Trophoblast cell (in vitro differentiated cells and primary cell): ENCODE results near the gene OR6J1.
A peak's percentile ranks its signal among the peaks of the same experiment; 100 is the strongest.

Experiments
- DNase-seq, 2 donors: peaks; one replicate each; pipeline ENCODE4 v3.0.0-alpha.2; 2016
- H2AFZ ChIP-seq: 2 replicates; pipeline ENCODE4 v1.6.1; 2013; ENCODE audit warnings: low read length, moderate library complexity, mild to moderate bottlenecking; ENCODE audit not compliant: insufficient read depth, poor library complexity
- H2AK5ac ChIP-seq: 2 replicates; pipeline ENCODE4 v1.6.1; 2013; ENCODE audit warnings: mild to moderate bottlenecking, low read length
- H2BK120ac ChIP-seq: 2 replicates; pipeline ENCODE4 v1.6.1; 2013; ENCODE audit warnings: low read length, mild to moderate bottlenecking, moderate library complexity; ENCODE audit not compliant: insufficient read depth, poor library complexity
- H2BK12ac ChIP-seq: 2 replicates; pipeline ENCODE4 v1.6.1; 2013; ENCODE audit warnings: mild to moderate bottlenecking, low read length, moderate library complexity
- H2BK5ac ChIP-seq: 2 replicates; pipeline ENCODE4 v1.6.1; 2013; ENCODE audit warnings: low read length, low read depth, moderate library complexity, mild to moderate bottlenecking; ENCODE audit not compliant: poor library complexity
- H3K14ac ChIP-seq: 2 replicates; pipeline ENCODE4 v1.6.1; 2013; ENCODE audit warnings: mild to moderate bottlenecking, low read length
- H3K18ac ChIP-seq: 2 replicates; pipeline ENCODE4 v1.6.1; 2013; ENCODE audit warnings: mild to moderate bottlenecking, low read length
- H3K23ac ChIP-seq: 2 replicates; pipeline ENCODE4 v1.6.1; 2013; ENCODE audit warnings: low read length
- H3K27ac ChIP-seq: 2 replicates; pipeline ENCODE4 v1.5.1; 2013; ENCODE audit warnings: low read depth, mild to moderate bottlenecking, inconsistent platforms, low read length, moderate library complexity
- H3K27me3 ChIP-seq: 2 replicates; pipeline ENCODE4 v1.6.1; 2013; ENCODE audit warnings: inconsistent platforms, mild to moderate bottlenecking, low read length, moderate library complexity; ENCODE audit not compliant: insufficient read depth
- H3K36me3 ChIP-seq, 2 experiments: 1 replicate in 1 of 2; 2 replicates in 1 of 2; pipeline ENCODE4 v1.6.1; 2013; ENCODE audit warnings: low read length in 2 of 2, mild to moderate bottlenecking in 2 of 2, moderate library complexity in 1 of 2; ENCODE audit not compliant: insufficient read depth in 2 of 2, control insufficient read depth in 1 of 2
- H3K4ac ChIP-seq: 2 replicates; pipeline ENCODE4 v1.6.1; 2013; ENCODE audit warnings: low read depth, mild to moderate bottlenecking, low read length, moderate library complexity
- H3K4me1 ChIP-seq, 2 experiments: 1 replicate in 1 of 2; 2 replicates in 1 of 2; pipeline ENCODE4 v1.6.1; 2013; ENCODE audit warnings: low read length in 2 of 2, mild to moderate bottlenecking in 2 of 2, moderate library complexity in 1 of 2; ENCODE audit not compliant: insufficient read depth in 2 of 2, control insufficient read depth in 1 of 2
- H3K4me2 ChIP-seq: 2 replicates; pipeline ENCODE4 v1.6.1; 2013; ENCODE audit warnings: inconsistent platforms, mild to moderate bottlenecking, low read length, moderate library complexity
- H3K4me3 ChIP-seq: 2 replicates; pipeline ENCODE4 v1.5.1; 2013; ENCODE audit warnings: mild to moderate bottlenecking, low read depth, low read length, inconsistent platforms
- H3K79me1 ChIP-seq: one replicate; pipeline ENCODE4 v1.6.1; 2013; ENCODE audit warnings: low read length
- H3K79me2 ChIP-seq: 2 replicates; pipeline ENCODE4 v1.6.1; 2013; ENCODE audit warnings: low read length, mild to moderate bottlenecking; ENCODE audit not compliant: control insufficient read depth, insufficient read depth, poor library complexity
- H3K9ac ChIP-seq: 2 replicates; pipeline ENCODE4 v1.6.1; 2013; ENCODE audit warnings: mild to moderate bottlenecking, low read length
- H3K9me3 ChIP-seq: 2 replicates; pipeline ENCODE4 v1.6.1; 2013; ENCODE audit warnings: low read depth, mild to moderate bottlenecking, control low read depth, inconsistent platforms, low read length; ENCODE audit not compliant: insufficient read depth
- H4K12ac ChIP-seq: 2 replicates; pipeline ENCODE4 v1.6.1; 2013; ENCODE audit warnings: low read depth, mild to moderate bottlenecking, low read length, moderate library complexity
- H4K8ac ChIP-seq: 2 replicates; pipeline ENCODE4 v1.6.1; 2013; ENCODE audit warnings: low read depth, mild to moderate bottlenecking, low read length, moderate library complexity
- H4K91ac ChIP-seq: one replicate; pipeline ENCODE4 v1.6.1; 2013; ENCODE audit warnings: low read depth, mild to moderate bottlenecking, low read length, moderate library complexity
- WGBS: extraction: QIAGEN DNeasy Blood & Tissue Kit; methylation state at CpG from one replicate; pipeline ENCODE4 v1.1.7; 2013; ENCODE audit warnings: missing lambda C conversion rate; ENCODE audit not compliant: insufficient read length, insufficient coverage; ENCODE audit errors: extremely low coverage; 5-methylcytosine and 5-hydroxymethylcytosine counted together

OR6J1 gene

GRCh38 chr14:22597771-22598098 lies 46.4 kb downstream of the OR6J1 start:
- Histone ChIP-seq H2BK120ac (no peak overlapping the region), H4K91ac (peak overlapping the region; percentile 13), H2AK5ac (no peak overlapping the region), H3K79me2 (peaks cover 5% of the 10 kb centered on the region), H3K79me1 (peaks cover 12% of the 10 kb centered on the region), H3K18ac (peak overlapping the region; percentile 4), H3K23ac (no peak overlapping the region), H2BK12ac (peak overlapping the region; percentile 58), H3K4me3 (peak overlapping the region; percentile 83), H3K36me3 (peaks cover 9 to 11% of the 10 kb centered on the region in 2 experiments), H2AFZ (peak overlapping the region; percentile 89), H3K27me3 (no peaks in the 10 kb centered on the region), H3K4me2 (peak overlapping the region; percentile 79), H3K4me1 (peaks cover 3 to 7% of the 10 kb centered on the region in 2 experiments), H3K4ac (no peak overlapping the region), H3K27ac (no peak overlapping the region), H4K8ac (peak overlapping the region; percentile 51), H3K14ac (no peak overlapping the region), H4K12ac (peak overlapping the region; percentile 1), H2BK5ac (no peak overlapping the region), H3K9me3 (no peaks in the 10 kb centered on the region), H3K9ac (peak overlapping the region; percentile 47)
- no CpG with 5 or more reads among the region's 9 CpGs for WGBS
- DNase-seq = peak in 1 of 2 donors; percentile 28

- peaks cover 6 to 8% of the 10 kb centered on the region in 2 experiments for H3K36me3 ChIP-seq
- no peak overlapping the region for H3K4ac ChIP-seq
- no peak overlapping the region for H4K12ac ChIP-seq
- H2BK120ac ChIP-seq = no peak overlapping the region
- no peak overlapping the region for H3K4me2 ChIP-seq
- WGBS = no CpG with 5 or more reads among the region's 6 CpGs
- no peak overlapping the region for H2AFZ ChIP-seq
- no peak overlapping the region for H3K9ac ChIP-seq
- no peak for DNase-seq
- no peaks in the 10 kb centered on the region for H3K9me3 ChIP-seq
- H3K18ac ChIP-seq = no peak overlapping the region
- no peak overlapping the region for H2BK5ac ChIP-seq
- H3K27me3 ChIP-seq = no peaks in the 10 kb centered on the region
- H3K79me2 ChIP-seq = peaks cover 5% of the 10 kb centered on the region
- no peak overlapping the region for H3K27ac ChIP-seq
- no peak overlapping the region for H3K23ac ChIP-seq
- no peak overlapping the region for H3K14ac ChIP-seq
- H3K4me1 ChIP-seq = peaks cover 3 to 7% of the 10 kb centered on the region in 2 experiments
- H2AK5ac ChIP-seq = no peak overlapping the region
- no peak overlapping the region for H4K8ac ChIP-seq
- H2BK12ac ChIP-seq = no peak overlapping the region
- H4K91ac ChIP-seq = no peak overlapping the region
- peaks cover 12% of the 10 kb centered on the region for H3K79me1 ChIP-seq
- no peak overlapping the region for H3K4me3 ChIP-seq
Observed at GRCh38 chr14:22597265-22597664, 46.9 kb downstream of the OR6J1 start.

GRCh38 chr14:22596354-22596879 lies 47.7 kb downstream of the OR6J1 start:
- H2BK120ac ChIP-seq = no peak overlapping the region
- no peak overlapping the region for H3K23ac ChIP-seq
- H3K14ac ChIP-seq = no peak overlapping the region
- no peaks in the 10 kb centered on the region for H3K27me3 ChIP-seq
- H4K91ac ChIP-seq = no peak overlapping the region
- no peak overlapping the region for H4K12ac ChIP-seq
- no peak overlapping the region for H3K4ac ChIP-seq
- peaks cover 5% of the 10 kb centered on the region for H3K79me2 ChIP-seq
- no peak overlapping the region for H3K4me2 ChIP-seq
- no peak overlapping the region for H2AK5ac ChIP-seq
- H3K4me3 ChIP-seq = no peak overlapping the region
- no peak overlapping the region for H2BK12ac ChIP-seq
- H3K9me3 ChIP-seq = no peaks in the 10 kb centered on the region
- no peak overlapping the region for H3K9ac ChIP-seq
- no peak overlapping the region for H3K27ac ChIP-seq
- DNase-seq = no peak
- no peak overlapping the region for H2AFZ ChIP-seq
- no peak overlapping the region for H4K8ac ChIP-seq
- no peaks in the 10 kb centered on the region for H3K36me3 ChIP-seq
- H3K4me1 ChIP-seq = peaks cover 3 to 7% of the 10 kb centered on the region in 2 experiments
- H2BK5ac ChIP-seq = no peak overlapping the region
- WGBS = no CpG with 5 or more reads among the region's 3 CpGs
- H3K79me1 ChIP-seq = peaks cover 12% of the 10 kb centered on the region
- H3K18ac ChIP-seq = no peak overlapping the region

GRCh38 chr14:22594156-22594716 lies 49.9 kb downstream of the OR6J1 start:
- Histone ChIP-seq H3K9ac (no peak overlapping the region), H3K79me1 (peaks cover 9% of the 10 kb centered on the region), H3K27ac (no peak overlapping the region), H2BK12ac (no peak overlapping the region), H3K23ac (no peak overlapping the region), H3K79me2 (peaks cover 5% of the 10 kb centered on the region), H3K18ac (no peak overlapping the region), H3K27me3 (no peaks in the 10 kb centered on the region), H3K4me2 (no peak overlapping the region), H3K14ac (no peak overlapping the region), H3K4me1 (peaks cover under 1 to 3% of the 10 kb centered on the region in 2 experiments), H4K12ac (no peak overlapping the region), H2BK5ac (no peak overlapping the region), H2AFZ (no peak overlapping the region), H2BK120ac (no peak overlapping the region), H3K4me3 (no peak overlapping the region), H3K36me3 (no peaks in the 10 kb centered on the region), H4K91ac (no peak overlapping the region), H2AK5ac (no peak overlapping the region), H3K9me3 (no peaks in the 10 kb centered on the region), H3K4ac (no peak overlapping the region), H4K8ac (no peak overlapping the region)
- no peak for DNase-seq
- WGBS = no CpG with 5 or more reads among the region's 4 CpGs
